Muscle of leg (tissue), 11 donors: ENCODE results near the gene LACTB. TPM values are rescaled to one million over a fixed set of nuclear protein-coding genes. Genes with fewer than 3 reads are reported as not detected.

Experiments used
- DNase-seq: peaks from one replicate; pipeline ENCODE4 v3.0.0; 2013
- H3K27ac ChIP-seq: one replicate; pipeline ENCODE4 v1.5.1; 2013; ENCODE audit warnings: mild to moderate bottlenecking, low read length, control low read depth
- H3K27me3 ChIP-seq: one replicate; pipeline ENCODE4 v1.6.1; 2013; ENCODE audit warnings: low read length; ENCODE audit not compliant: control insufficient read depth, insufficient read depth
- H3K36me3 ChIP-seq: one replicate; pipeline ENCODE4 v1.6.1; 2013; ENCODE audit warnings: low read length; ENCODE audit not compliant: control insufficient read depth, insufficient read depth
- H3K4me1 ChIP-seq: one replicate; pipeline ENCODE4 v1.6.1; 2013; ENCODE audit warnings: low read length; ENCODE audit not compliant: control insufficient read depth, insufficient read depth
- H3K4me3 ChIP-seq: one replicate; pipeline ENCODE4 v1.5.1; 2013; ENCODE audit warnings: low read length, control low read depth
- H3K9me3 ChIP-seq: replicated peaks from 2 replicates; pipeline ENCODE4 v1.6.1; 2013; ENCODE audit warnings: low read depth, low read length; ENCODE audit not compliant: control insufficient read depth
- WGBS: methylation state at CpG from one replicate; pipeline ENCODE4 v1.1.5; 2013; ENCODE audit warnings: missing lambda C conversion rate; ENCODE audit not compliant: insufficient coverage; 5-methylcytosine and 5-hydroxymethylcytosine counted together
- polyA plus RNA-seq, 8 donors: library from polyadenylated mRNA; unstranded; fragments of 120-200 nt; gene quantifications; one replicate each; pipeline versions ENCODE4 v1.2.1 to v1.2.3, GENCODE V29; 2013; ENCODE audit warnings: inconsistent platforms in 1 of 8, low replicate concordance in 1 of 8; ENCODE audit not compliant: insufficient read length in 8 of 8, insufficient read depth in 1 of 8
- total RNA-seq: library from RNA; stranded (reverse); fragments of 120-200 nt; gene quantifications from one replicate; pipeline ENCODE4 v1.2.4, GENCODE V29; 2013

LACTB gene
- total and polyA plus RNA-seq, 9 donors: 13.4 to 15.5 (median 14.7) TPM

- WGBS: 57% methylated on average over 1 of the region's 5 CpGs
- DNase-seq: no peak
- no peak overlapping the region for H3K27ac ChIP-seq
- no peaks in the 10 kb centered on the region for H3K27me3 ChIP-seq
- no peaks in the 10 kb centered on the region for H3K36me3 ChIP-seq
- no peaks in the 10 kb centered on the region for H3K9me3 ChIP-seq
- H3K4me1 ChIP-seq: peaks cover 10% of the 10 kb centered on the region
- no peak overlapping the region for H3K4me3 ChIP-seq
Measured at GRCh38 chr15:63187589-63188226, 66.0 kb downstream of the LACTB start.

DNA sequence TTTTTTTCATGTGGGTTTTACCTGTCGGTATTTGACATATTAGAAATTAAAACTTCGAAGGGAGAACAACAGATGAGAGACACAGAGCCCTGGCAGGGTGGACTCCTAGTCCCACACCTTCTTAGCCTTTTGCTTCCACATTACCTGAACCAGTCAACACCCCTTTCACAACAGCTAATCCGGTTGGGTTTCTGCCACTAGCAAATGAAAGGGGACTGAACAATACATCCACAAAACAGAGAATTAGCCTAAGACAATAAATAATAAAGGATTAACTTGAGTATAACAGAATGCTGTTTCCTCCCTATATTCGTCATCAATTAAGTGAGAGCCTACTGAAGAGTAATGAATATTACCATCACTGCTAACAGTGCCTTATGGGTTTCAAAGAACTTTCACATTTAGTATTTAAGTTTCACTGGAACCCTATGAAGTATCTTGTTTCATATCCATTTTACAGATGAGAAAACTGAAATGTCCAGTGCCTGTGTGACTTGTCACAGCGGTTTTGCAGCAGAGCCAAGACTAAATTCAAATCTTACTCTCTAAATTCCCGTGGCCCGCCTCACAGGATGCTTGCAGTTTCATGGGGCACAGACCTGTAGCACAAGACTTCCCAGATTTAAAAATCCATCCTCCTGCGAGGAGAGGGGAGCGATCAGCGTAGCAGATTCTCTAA lies 66.7 kb downstream of the LACTB start:
- 3% methylated on average over 5 of the region's 10 CpGs for WGBS
- H3K9me3 ChIP-seq: no peaks in the 10 kb centered on the region
- no peaks in the 10 kb centered on the region for H3K36me3 ChIP-seq
- peak overlapping the region; percentile 85 for H3K27ac ChIP-seq
- H3K4me1 ChIP-seq: peaks cover 10% of the 10 kb centered on the region
- no peaks in the 10 kb centered on the region for H3K27me3 ChIP-seq
- DNase-seq: no peak
- H3K4me3 ChIP-seq: peak overlapping the region; percentile 72

GRCh38 chr15:63188926-63189871 lies 67.5 kb downstream of the LACTB start, which contains the start of gene RAB8B:
Gene RAB8B (plus strand): TSS chr15:63189606. CDS start chr15:63189625, 19 bp downstream.
- H3K4me1 ChIP-seq: peaks cover 10% of the 10 kb centered on the region
- H3K9me3 ChIP-seq: no peaks in the 10 kb centered on the region
- H3K36me3 ChIP-seq: no peaks in the 10 kb centered on the region
- peak; percentile 99 for DNase-seq
- WGBS: 0% methylated on average over 56 of the region's 77 CpGs
- H3K4me3 ChIP-seq: peak within 1 kb of the TSS; percentile 75
- peak within 1 kb of the TSS; percentile 85 for H3K27ac ChIP-seq
- H3K27me3 ChIP-seq: no peaks in the 10 kb centered on the region

- 3% methylated on average over 8 of the region's 10 CpGs for WGBS
- H3K4me1 ChIP-seq: peaks cover 9% of the 10 kb centered on the region
- DNase-seq: peak; percentile 58
Measured at GRCh38 chr15:63189941-63190768, 68.5 kb downstream of the LACTB start.

GRCh38 chr15:63190769-63191649 lies 69.3 kb downstream of the LACTB start:
- H3K4me3 ChIP-seq: peak overlapping the region; percentile 75
- H3K27me3 ChIP-seq: no peaks in the 10 kb centered on the region
- no peak overlapping the region for H3K27ac ChIP-seq
- DNase-seq: no peak
- peaks cover 15% of the 10 kb centered on the region for H3K4me1 ChIP-seq
- H3K36me3 ChIP-seq: no peaks in the 10 kb centered on the region
- WGBS: no CpG with 5 or more reads among the region's 3 CpGs
- no peaks in the 10 kb centered on the region for H3K9me3 ChIP-seq

More at GRCh38 chr15:63189941-63190768, 68.5 kb downstream of the LACTB start:
- H3K27ac ChIP-seq: peak overlapping the region; percentile 75
- no peaks in the 10 kb centered on the region for H3K27me3 ChIP-seq
- no peaks in the 10 kb centered on the region for H3K36me3 ChIP-seq
- peak overlapping the region; percentile 75 for H3K4me3 ChIP-seq
- no peaks in the 10 kb centered on the region for H3K9me3 ChIP-seq

Other genes starting within 250 kb of the LACTB start
- gene TPM1, start 79.1 kb upstream of the LACTB start, total RNA-seq: 4,342 TPM
- gene TPM1, start 79.1 kb upstream of the LACTB start, polyA plus RNA-seq: 1,000 to 10,000 TPM; 1,893 to 5,870 (median 4,320) TPM
- 72.8 TPM for gene RPS27L, start 35.6 kb downstream of the LACTB start, total RNA-seq
- 10 to 100 TPM; 55.1 to 73.3 (median 61.4) TPM for gene RPS27L, start 35.6 kb downstream of the LACTB start, polyA plus RNA-seq
- gene RAB8B, start 67.7 kb downstream of the LACTB start, total RNA-seq: 21.1 TPM
- gene RAB8B, start 67.7 kb downstream of the LACTB start, polyA plus RNA-seq: 10 to 100 TPM; 13.2 to 24.7 (median 18.2) TPM
- 10.4 TPM for gene APH1B, start 155.7 kb downstream of the LACTB start, total RNA-seq
- 10 to 100 TPM in 6 of 8 donors, 1 to 10 TPM in 2; 8.5 to 13.6 (median 11.1) TPM for gene APH1B, start 155.7 kb downstream of the LACTB start, polyA plus RNA-seq